ENCODE measurements around the gene SLC25A15. TPM values are rescaled to one million over a fixed set of nuclear protein-coding genes. Genes with fewer than 3 reads are reported as not detected.
"Not testable (repeated sequence)": the region's sequence is repeated elsewhere in the genome, so short reads cannot be mapped to it uniquely, and the experiment has no call there.

Gene SLC25A15
- total RNA-seq, 1 donor from 2014 or later: 20.7 TPM

- DNase-seq (ENCODE audit: low read depth): peak; percentile 44
Measured at GRCh38 chr13:40812724-40813445, 23.5 kb downstream of the SLC25A15 start.

GRCh38 chr13:40813667-40814454 is 24.4 kb downstream of the SLC25A15 start:
- peak; percentile 6 for DNase-seq (ENCODE audit: low read depth)

- no peak for DNase-seq (ENCODE audit: low read depth)
Measured at GRCh38 chr13:40814803-40815202, 25.4 kb downstream of the SLC25A15 start.

- DNase-seq (ENCODE audit: low read depth): peak; percentile 6
Measured at GRCh38 chr13:40818926-40819325, 29.5 kb downstream of the SLC25A15 start.

- DNase-seq (ENCODE audit: low read depth): no peak
Measured at GRCh38 chr13:40819797-40820315, 30.4 kb downstream of the SLC25A15 start.

GRCh38 chr13:40839725-40840124 is 50.3 kb downstream of the SLC25A15 start:
- DNase-seq (ENCODE audit: low read depth): not testable (repeated sequence)

- not testable (repeated sequence) for DNase-seq (ENCODE audit: low read depth)
Measured at GRCh38 chr13:40840955-40841354, 51.5 kb downstream of the SLC25A15 start.

MicroRNAs encoded within 50 kb of the gene (microRNA counts, 767-probe panel; counts per million panel counts)
- not detected for microRNA hsa-miR-621

Small RNAs within 50 kb of the gene (microRNA-seq; reads per million reads assigned to microRNA genes)
- gene MIR621: not detected

Other genes with a start within 250 kb of the SLC25A15 start
- gene FOXO1, start 123.0 kb upstream of the SLC25A15 start, total RNA-seq: 6.2 and 12.5 TPM in 2 replicates
- gene MRPS31, start 18.4 kb upstream of the SLC25A15 start, total RNA-seq: 22.1 and 23.4 TPM in 2 replicates
- 21.5 and 25.0 TPM in 2 replicates for gene ELF1, start 229.7 kb downstream of the SLC25A15 start, total RNA-seq